ENCODE results near the gene RTTN.

RTTN gene

GRCh38 chr18:70089858-70090257, 115.6 kb downstream of the RTTN start:
- H3K36me3 Mint-ChIP-seq, result peaks cover 23% of the 10 kb centered on the region
- H3K27ac Mint-ChIP-seq, result peak overlapping the region; percentile 10
- H3K4me1 Mint-ChIP-seq, result no peaks in the 10 kb centered on the region
- no peak overlapping the region for H3K4me3 Mint-ChIP-seq
- ATAC-seq, result no peak
- DNase-seq (ENCODE audit: low spot score in 2 of 2), result no peak
- peaks cover 6% of the 10 kb centered on the region for H3K9me3 Mint-ChIP-seq

- no peak overlapping the region for H3K4me3 Mint-ChIP-seq
- no peak overlapping the region for H3K27ac Mint-ChIP-seq
- no peak for ATAC-seq
- no peak for DNase-seq (ENCODE audit: low spot score in 2 of 2)
- H3K36me3 Mint-ChIP-seq, result peaks cover 25% of the 10 kb centered on the region
- H3K9me3 Mint-ChIP-seq, result no peaks in the 10 kb centered on the region
- no peaks in the 10 kb centered on the region for H3K4me1 Mint-ChIP-seq
Measured at GRCh38 chr18:70086085-70086484, 119.4 kb downstream of the RTTN start.

GRCh38 chr18:70085641-70086040, 119.8 kb downstream of the RTTN start:
- no peak for ATAC-seq
- Mint-ChIP-seq H3K27ac (no peak overlapping the region), H3K4me1 (no peaks in the 10 kb centered on the region), H3K9me3 (no peaks in the 10 kb centered on the region), H3K4me3 (no peak overlapping the region), H3K36me3 (peaks cover 25% of the 10 kb centered on the region)
- no peak for DNase-seq (ENCODE audit: low spot score in 2 of 2)

GRCh38 chr18:70082430-70082829, 123.1 kb downstream of the RTTN start:
- ATAC-seq, result no peak
- no peak for DNase-seq (ENCODE audit: low spot score in 2 of 2)
- Mint-ChIP-seq H3K9me3 (no peaks in the 10 kb centered on the region), H3K4me3 (no peak overlapping the region), H3K36me3 (peaks cover 24% of the 10 kb centered on the region), H3K4me1 (peaks cover 4% of the 10 kb centered on the region), H3K27ac (no peak overlapping the region)

DNA sequence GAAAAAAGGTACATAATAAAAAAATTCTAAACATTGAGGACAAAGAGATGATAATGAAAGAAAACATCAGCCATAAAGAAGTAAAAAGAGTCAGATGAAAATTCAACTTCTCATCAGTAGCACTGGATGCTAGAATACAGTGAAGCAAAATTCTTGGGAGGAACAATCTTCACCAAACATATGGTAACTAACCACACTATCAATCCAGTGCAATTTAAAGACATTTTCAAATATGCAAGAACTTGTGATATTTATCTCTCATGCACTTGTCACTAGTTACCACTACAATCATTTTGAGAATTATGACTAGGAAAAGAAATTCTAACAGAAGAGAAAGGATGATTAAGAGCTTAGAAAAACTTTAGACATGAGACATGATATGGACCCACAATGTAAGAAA, 127.4 kb downstream of the RTTN start:
- H3K4me1 Mint-ChIP-seq, result peaks cover 4% of the 10 kb centered on the region
- no peaks in the 10 kb centered on the region for H3K9me3 Mint-ChIP-seq
- DNase-seq (ENCODE audit: low spot score in 2 of 2), result no peak
- H3K4me3 Mint-ChIP-seq, result no peak overlapping the region
- peak; percentile 64 for ATAC-seq
- peaks cover 35% of the 10 kb centered on the region for H3K36me3 Mint-ChIP-seq
- H3K27ac Mint-ChIP-seq, result no peak overlapping the region

DNA sequence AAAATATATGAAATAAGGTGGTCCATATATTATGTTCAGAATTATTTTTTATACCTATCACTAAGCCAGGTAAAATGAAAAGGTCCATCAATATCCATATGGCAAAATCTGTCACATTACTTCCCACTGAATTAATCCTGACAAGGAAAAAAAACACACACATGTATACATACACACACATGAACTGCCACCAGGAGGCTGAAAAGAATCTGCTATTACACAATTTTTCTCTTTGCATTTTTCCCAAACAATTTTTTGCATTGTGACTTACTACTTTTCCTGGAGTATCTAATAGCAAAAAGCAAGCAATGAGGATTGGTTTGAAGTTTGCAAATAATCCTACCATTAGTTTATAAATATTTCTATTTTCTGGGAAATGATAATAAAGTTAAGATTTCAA, 129.6 kb downstream of the RTTN start:
- Mint-ChIP-seq H3K9me3 (no peaks in the 10 kb centered on the region), H3K36me3 (peaks cover 44% of the 10 kb centered on the region), H3K4me3 (no peak overlapping the region), H3K4me1 (peaks cover 4% of the 10 kb centered on the region), H3K27ac (no peak overlapping the region)
- no peak for ATAC-seq
- no peak for DNase-seq (ENCODE audit: low spot score in 2 of 2)

- ATAC-seq (no peak), DNase-seq (ENCODE audit: low spot score in 2 of 2) (no peak)
- Mint-ChIP-seq H3K4me3 (no peak overlapping the region), H3K9me3 (no peaks in the 10 kb centered on the region), H3K36me3 (peaks cover 44% of the 10 kb centered on the region), H3K4me1 (peaks cover 11% of the 10 kb centered on the region), H3K27ac (no peak overlapping the region)
Measured at GRCh38 chr18:70074116-70074515, 131.4 kb downstream of the RTTN start.

GRCh38 chr18:70073432-70073831, 132.1 kb downstream of the RTTN start:
- no peak overlapping the region for H3K4me3 Mint-ChIP-seq
- peaks cover 44% of the 10 kb centered on the region for H3K36me3 Mint-ChIP-seq
- ATAC-seq (no peak), DNase-seq (ENCODE audit: low spot score in 2 of 2) (no peak)
- H3K9me3 Mint-ChIP-seq, result no peaks in the 10 kb centered on the region
- H3K27ac Mint-ChIP-seq, result no peak overlapping the region
- peaks cover 11% of the 10 kb centered on the region for H3K4me1 Mint-ChIP-seq

DNA sequence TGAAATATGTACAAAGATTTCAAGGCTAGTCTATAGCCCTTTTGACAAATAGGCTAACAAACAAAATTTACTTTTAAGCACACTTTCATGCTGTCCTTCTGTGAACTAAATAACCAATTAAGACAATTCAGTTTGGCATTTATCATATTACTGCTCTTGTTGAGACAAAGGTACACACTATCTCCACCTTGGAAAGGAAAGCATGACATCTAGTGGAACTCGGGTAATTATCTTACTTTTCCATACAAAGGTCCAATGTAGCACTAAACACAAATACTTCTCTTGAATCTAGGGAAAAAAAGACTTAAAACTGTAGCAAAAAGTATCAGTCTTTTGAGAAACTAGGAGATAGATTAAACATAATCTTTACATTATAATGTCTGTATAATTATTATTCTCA, 132.8 kb downstream of the RTTN start:
- DNase-seq (ENCODE audit: low spot score in 2 of 2) (no peak), ATAC-seq (no peak)
- Mint-ChIP-seq H3K36me3 (peaks cover 38% of the 10 kb centered on the region), H3K9me3 (no peaks in the 10 kb centered on the region), H3K4me3 (no peak overlapping the region), H3K27ac (no peak overlapping the region), H3K4me1 (peaks cover 7% of the 10 kb centered on the region)

GRCh38 chr18:70069965-70070364, 135.5 kb downstream of the RTTN start:
- H3K4me1 Mint-ChIP-seq, result peaks cover 7% of the 10 kb centered on the region
- DNase-seq (ENCODE audit: low spot score in 2 of 2) (no peak), ATAC-seq (peak; percentile 61)
- H3K4me3 Mint-ChIP-seq, result no peak overlapping the region
- peaks cover 36% of the 10 kb centered on the region for H3K36me3 Mint-ChIP-seq
- H3K9me3 Mint-ChIP-seq, result no peaks in the 10 kb centered on the region
- H3K27ac Mint-ChIP-seq, result no peak overlapping the region

DNA sequence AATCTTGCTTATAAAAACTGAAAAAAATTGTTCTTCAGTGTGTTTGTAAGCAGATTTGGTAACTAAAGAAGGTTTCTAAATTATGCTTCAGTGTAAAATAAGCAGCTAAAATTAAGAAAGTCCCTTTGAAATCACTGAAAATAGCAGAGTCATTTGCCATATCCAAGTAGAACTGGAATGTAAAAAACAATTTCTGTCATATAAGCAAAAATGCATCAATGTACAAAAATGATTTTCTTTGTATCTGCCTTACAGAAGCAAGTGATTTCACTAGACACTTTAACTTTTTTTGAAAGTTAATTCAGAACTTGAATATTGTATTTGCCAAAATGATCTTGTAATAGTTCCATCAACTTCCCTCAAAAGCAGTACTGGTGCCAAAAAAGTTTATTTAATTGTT, 136.1 kb downstream of the RTTN start:
- ATAC-seq (no peak), DNase-seq (ENCODE audit: low spot score in 2 of 2) (no peak)
- Mint-ChIP-seq H3K36me3 (peaks cover 33% of the 10 kb centered on the region), H3K4me1 (peaks cover 7% of the 10 kb centered on the region), H3K9me3 (no peaks in the 10 kb centered on the region), H3K27ac (no peak overlapping the region), H3K4me3 (no peak overlapping the region)

GRCh38 chr18:70068981-70069380, 136.5 kb downstream of the RTTN start:
- peak; percentile 67 for ATAC-seq
- Mint-ChIP-seq H3K4me1 (peaks cover 7% of the 10 kb centered on the region), H3K9me3 (no peaks in the 10 kb centered on the region), H3K36me3 (peaks cover 33% of the 10 kb centered on the region), H3K4me3 (no peak overlapping the region), H3K27ac (no peak overlapping the region)
- no peak for DNase-seq (ENCODE audit: low spot score in 2 of 2)

DNA sequence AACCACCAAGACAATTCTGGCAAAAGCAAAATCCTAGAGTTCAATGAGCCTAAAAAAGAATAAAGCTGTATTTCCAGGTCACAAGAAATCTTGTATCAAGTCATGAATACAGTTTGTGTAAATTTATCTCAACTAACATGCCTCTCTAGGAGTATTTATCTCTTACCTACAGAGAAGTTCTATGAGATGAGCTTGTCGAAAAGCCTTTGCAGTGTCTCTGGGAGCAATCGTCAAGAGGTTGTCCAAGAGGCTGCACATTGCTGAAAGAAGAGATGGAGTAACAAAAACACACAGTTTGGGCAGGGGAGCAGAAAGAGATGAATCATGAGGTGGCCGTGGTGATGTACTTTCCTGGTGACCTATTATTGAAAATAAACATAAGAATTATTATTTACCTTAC, 145.8 kb downstream of the RTTN start:
- no peak overlapping the region for H3K4me3 Mint-ChIP-seq
- no peak for ATAC-seq
- no peak overlapping the region for H3K27ac Mint-ChIP-seq
- H3K9me3 Mint-ChIP-seq, result no peaks in the 10 kb centered on the region
- no peak for DNase-seq (ENCODE audit: low spot score in 2 of 2)
- no peaks in the 10 kb centered on the region for H3K4me1 Mint-ChIP-seq
- H3K36me3 Mint-ChIP-seq, result peaks cover 74% of the 10 kb centered on the region

DNA sequence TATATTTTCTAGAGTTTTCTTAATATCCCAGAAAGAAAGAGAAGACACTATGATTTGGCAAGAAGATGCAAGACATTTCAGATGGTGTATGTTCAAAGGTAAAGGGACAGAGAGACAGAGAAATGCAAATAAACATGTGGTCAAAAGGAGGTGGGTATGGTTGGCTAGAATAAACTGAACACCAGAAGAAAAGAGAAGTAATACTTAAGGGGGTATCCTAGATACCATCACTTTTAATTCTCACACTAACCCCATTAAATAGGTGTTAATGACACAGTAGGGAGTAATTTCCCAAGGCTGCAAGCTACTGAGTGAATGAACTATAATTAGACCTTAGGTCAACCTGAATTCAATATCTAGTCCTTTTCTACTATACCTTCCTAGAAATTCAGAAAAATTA, 146.6 kb downstream of the RTTN start:
- ATAC-seq (no peak), DNase-seq (ENCODE audit: low spot score in 2 of 2) (no peak)
- Mint-ChIP-seq H3K36me3 (peaks cover 76% of the 10 kb centered on the region), H3K4me3 (no peak overlapping the region), H3K4me1 (no peaks in the 10 kb centered on the region), H3K27ac (no peak overlapping the region), H3K9me3 (no peaks in the 10 kb centered on the region)

GRCh38 chr18:70047931-70048603, 157.4 kb downstream of the RTTN start:
- peaks cover 6% of the 10 kb centered on the region for H3K4me1 Mint-ChIP-seq
- ATAC-seq (no peak), DNase-seq (ENCODE audit: low spot score in 2 of 2) (no peak)
- peaks cover 33% of the 10 kb centered on the region for H3K36me3 Mint-ChIP-seq
- no peak overlapping the region for H3K27ac Mint-ChIP-seq
- no peaks in the 10 kb centered on the region for H3K9me3 Mint-ChIP-seq
- no peak overlapping the region for H3K4me3 Mint-ChIP-seq

- no peak overlapping the region for H3K4me3 Mint-ChIP-seq
- H3K36me3 Mint-ChIP-seq, result peaks cover 41% of the 10 kb centered on the region
- peaks cover 6% of the 10 kb centered on the region for H3K4me1 Mint-ChIP-seq
- no peak overlapping the region for H3K27ac Mint-ChIP-seq
- ATAC-seq (no peak), DNase-seq (ENCODE audit: low spot score in 2 of 2) (no peak)
- H3K9me3 Mint-ChIP-seq, result no peaks in the 10 kb centered on the region
Measured at GRCh38 chr18:70046796-70047195, 158.7 kb downstream of the RTTN start.

GRCh38 chr18:70046207-70046606, 159.3 kb downstream of the RTTN start:
- Mint-ChIP-seq H3K36me3 (peaks cover 40% of the 10 kb centered on the region), H3K4me1 (peaks cover 6% of the 10 kb centered on the region), H3K9me3 (no peaks in the 10 kb centered on the region), H3K27ac (no peak overlapping the region), H3K4me3 (no peak overlapping the region)
- ATAC-seq (no peak), DNase-seq (ENCODE audit: low spot score in 2 of 2) (no peak)

All from stimulated activated effector memory CD8-positive, alpha-beta T cell treated with anti-CD3 and anti-CD28 coated beads, Interleukin-12 subunit alpha, Interleukin-12 subunit beta, amount 100 ng/mL, for 72 hours (primary cell).